ENCODE measurements around the gene GPR179. TPM values are rescaled to one million over a fixed set of nuclear protein-coding genes. Genes with fewer than 3 reads are reported as not detected.
A peak's percentile ranks its signal among the peaks of the same experiment; 100 is the strongest.

The GPR179 gene
- polyA plus RNA-seq, 4 donors = 0.18 to 0.28 TPM; not detected in 2

DNA sequence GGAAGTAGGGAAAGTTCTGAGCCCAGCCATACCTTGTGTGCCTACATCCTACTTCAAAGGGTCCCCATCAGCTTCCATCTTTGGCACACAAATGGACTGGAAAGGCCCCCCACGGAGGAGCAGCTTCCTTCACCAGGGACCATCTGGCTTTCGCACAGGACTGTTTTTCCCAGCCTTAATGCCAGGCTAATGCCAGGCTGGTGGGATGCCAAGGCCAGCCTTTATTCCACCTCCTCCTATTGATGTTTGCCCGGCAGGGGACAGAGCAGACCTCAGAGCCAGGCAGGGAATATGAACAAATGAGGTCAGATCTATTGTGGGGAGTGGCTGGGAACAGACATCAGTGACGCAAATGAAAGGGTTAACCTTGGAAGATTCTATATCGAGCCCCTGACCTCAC lies 5.7 kb downstream of the GPR179 start:
- Histone ChIP-seq H3K9me3 (ENCODE audit: control insufficient read depth in 2 of 2, insufficient read depth in 1 of 2, low read depth in 1 of 2, low read length in 1 of 2) (no peaks in the 10 kb centered on the region), H3K36me3 (ENCODE audit: control insufficient read depth in 3 of 3, insufficient read depth in 2 of 3, low read depth in 1 of 3, low read length in 3 of 3) (no peaks in the 10 kb centered on the region), H3K27ac (ENCODE audit: low read depth in 1 of 3, low read length in 2 of 3) (no peak overlapping the region), H3K4me3 (ENCODE audit: low read depth in 1 of 3, low read length in 3 of 3) (no peak overlapping the region), H3K4me1 (ENCODE audit: control insufficient read depth in 3 of 3, insufficient read depth in 2 of 3, low read depth in 1 of 3, low read length in 2 of 3) (no peaks in the 10 kb centered on the region), H3K27me3 (ENCODE audit: control insufficient read depth in 3 of 3, insufficient read depth in 3 of 3, low read length in 3 of 3) (peaks cover 0 to 2% (median 0%) of the 10 kb centered on the region in 3 donors)
- FAIRE-seq = no peak
- no peak for DNase-seq
- 73 to 78% (median 74%) methylated on average over 5 of the region's 5 CpGs for WGBS, 3 donors

DNA sequence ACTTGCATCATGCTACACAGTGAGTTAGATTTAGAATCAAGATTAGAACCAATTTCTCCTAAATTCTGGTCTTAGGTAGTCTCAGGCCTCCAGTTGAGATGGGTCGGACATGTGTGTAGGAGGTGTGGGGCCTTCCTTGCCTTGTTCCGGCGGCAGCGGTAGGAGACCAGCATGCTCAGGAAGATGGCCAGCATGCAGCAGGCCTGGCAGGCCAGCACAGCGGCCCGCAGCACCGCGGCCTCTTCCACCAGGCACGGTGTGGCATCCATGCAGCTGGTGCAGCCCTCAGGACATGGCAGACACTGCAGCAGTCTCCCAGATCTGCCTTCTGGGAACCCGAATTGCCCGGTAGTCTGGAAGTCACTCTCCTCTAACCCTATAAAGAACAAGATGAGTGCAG lies 6.9 kb downstream of the GPR179 start:
- WGBS, 3 donors = 89 to 95% (median 94%) methylated on average over 11 of the region's 11 CpGs
- no peak for DNase-seq

DNA sequence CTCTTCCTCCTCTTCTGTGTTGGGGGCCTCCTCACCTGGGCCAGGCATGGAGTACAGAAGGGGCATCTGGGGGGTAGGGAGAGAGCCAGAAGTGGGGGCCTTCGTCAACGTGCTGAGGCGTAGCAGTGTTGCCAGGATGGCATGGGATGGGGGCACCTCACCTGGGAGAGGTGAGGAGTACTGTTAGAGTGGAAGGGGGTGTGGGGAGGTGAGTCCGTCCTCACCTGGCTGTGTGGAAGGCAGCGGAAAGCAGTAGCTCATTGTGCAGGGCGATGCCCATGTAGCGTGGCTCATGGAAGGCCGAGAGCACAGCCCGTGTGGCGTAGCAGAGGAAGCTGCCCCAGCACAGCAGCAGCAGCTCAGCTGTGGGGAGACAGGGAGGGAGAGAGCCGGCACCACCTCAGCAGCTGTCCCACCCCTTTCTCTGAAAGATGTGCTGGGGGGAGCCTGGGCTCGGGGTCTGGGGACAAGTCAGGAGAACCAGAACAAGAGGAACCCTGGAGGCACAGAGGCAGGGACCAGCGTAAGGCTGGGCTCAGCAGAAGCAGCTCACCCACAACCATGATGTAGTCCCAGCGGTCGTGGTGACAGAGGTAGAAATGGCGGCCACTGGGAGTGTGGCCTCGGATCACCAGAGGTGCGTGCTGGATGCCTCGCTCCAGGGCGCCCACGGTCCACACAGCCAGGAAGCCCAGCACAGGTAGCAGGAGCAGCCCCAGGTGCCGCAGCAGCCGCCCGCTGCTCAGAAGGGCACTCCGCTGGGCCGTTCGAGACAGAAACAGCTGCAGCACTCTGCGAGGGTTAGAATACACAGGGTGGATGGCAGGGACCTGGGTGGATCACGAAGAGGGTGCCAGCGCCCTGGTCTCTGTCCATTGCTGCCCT lies 9.0 kb downstream of the GPR179 start:
- FAIRE-seq = no peak
- WGBS, 3 donors = 76 to 86% (median 81%) methylated on average over 30 of the region's 30 CpGs

More for the DNA sequence above, 6.9 kb downstream of the GPR179 start:
- H3K27ac ChIP-seq (ENCODE audit: low read depth in 1 of 3, low read length in 2 of 3) = no peak overlapping the region
- no peaks in the 10 kb centered on the region for H3K36me3 ChIP-seq (ENCODE audit: control insufficient read depth in 3 of 3, insufficient read depth in 2 of 3, low read depth in 1 of 3, low read length in 3 of 3)
- no peaks in the 10 kb centered on the region for H3K27me3 ChIP-seq (ENCODE audit: control insufficient read depth in 3 of 3, insufficient read depth in 3 of 3, low read length in 3 of 3)
- no peak for FAIRE-seq
- H3K9me3 ChIP-seq (ENCODE audit: control insufficient read depth in 2 of 2, insufficient read depth in 1 of 2, low read depth in 1 of 2, low read length in 1 of 2) = no peaks in the 10 kb centered on the region
- H3K4me1 ChIP-seq (ENCODE audit: control insufficient read depth in 3 of 3, insufficient read depth in 2 of 3, low read depth in 1 of 3, low read length in 2 of 3) = no peaks in the 10 kb centered on the region
- H3K4me3 ChIP-seq (ENCODE audit: low read depth in 1 of 3, low read length in 3 of 3) = no peak overlapping the region

DNA sequence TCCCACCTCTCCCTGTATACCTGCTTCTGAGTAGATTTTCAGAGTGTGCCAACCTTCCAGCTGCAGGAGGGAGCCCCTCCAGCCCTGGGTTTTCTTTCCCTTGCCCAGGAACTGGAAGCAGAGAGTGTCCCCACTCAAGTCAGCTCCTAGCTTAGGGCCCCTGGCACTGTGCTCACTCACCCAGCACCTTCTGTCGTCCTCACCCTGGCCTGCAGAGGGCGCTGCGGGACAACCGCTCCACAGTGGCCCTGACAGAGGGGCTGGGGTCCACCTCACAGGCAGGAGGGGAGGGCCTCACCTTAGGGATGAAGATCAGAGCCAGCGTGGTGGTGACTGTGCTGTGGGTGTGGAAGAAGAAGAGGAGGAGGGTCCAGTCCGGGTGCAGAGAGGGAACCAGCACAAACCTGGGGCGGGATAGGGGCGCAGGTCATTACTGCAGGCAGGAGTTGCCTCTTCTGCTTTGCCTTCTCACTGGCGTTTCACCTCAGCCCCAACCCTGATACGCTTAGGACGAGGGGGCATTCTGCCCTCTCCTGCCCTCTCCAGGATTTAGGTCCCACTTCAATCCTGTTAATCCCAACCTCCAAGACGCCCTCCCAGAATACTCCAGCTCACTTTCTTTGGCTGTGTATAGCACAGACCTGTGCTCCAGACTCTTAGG lies 10.0 kb downstream of the GPR179 start:
- H3K27ac ChIP-seq (ENCODE audit: low read depth in 1 of 3, low read length in 2 of 3) = no peak overlapping the region
- DNase-seq = peak in 1 of 2 donors; percentile 42
- no peaks in the 10 kb centered on the region for H3K27me3 ChIP-seq (ENCODE audit: control insufficient read depth in 3 of 3, insufficient read depth in 3 of 3, low read length in 3 of 3)
- 34 to 45% (median 45%) methylated on average over 12 of the region's 12 CpGs for WGBS, 3 donors
- no peak for FAIRE-seq
- no peaks in the 10 kb centered on the region for H3K4me1 ChIP-seq (ENCODE audit: control insufficient read depth in 3 of 3, insufficient read depth in 2 of 3, low read depth in 1 of 3, low read length in 2 of 3)
- H3K9me3 ChIP-seq (ENCODE audit: control insufficient read depth in 2 of 2, insufficient read depth in 1 of 2, low read depth in 1 of 2, low read length in 1 of 2) = no peaks in the 10 kb centered on the region
- H3K36me3 ChIP-seq (ENCODE audit: control insufficient read depth in 3 of 3, insufficient read depth in 2 of 3, low read depth in 1 of 3, low read length in 3 of 3) = no peaks in the 10 kb centered on the region
- no peak overlapping the region for H3K4me3 ChIP-seq (ENCODE audit: low read depth in 1 of 3, low read length in 3 of 3)

More for the DNA sequence above, 9.0 kb downstream of the GPR179 start:
- no peak overlapping the region for H3K4me3 ChIP-seq (ENCODE audit: low read depth in 1 of 3, low read length in 3 of 3)
- H3K27me3 ChIP-seq (ENCODE audit: control insufficient read depth in 3 of 3, insufficient read depth in 3 of 3, low read length in 3 of 3) = no peaks in the 10 kb centered on the region
- no peaks in the 10 kb centered on the region for H3K36me3 ChIP-seq (ENCODE audit: control insufficient read depth in 3 of 3, insufficient read depth in 2 of 3, low read depth in 1 of 3, low read length in 3 of 3)
- H3K4me1 ChIP-seq (ENCODE audit: control insufficient read depth in 3 of 3, insufficient read depth in 2 of 3, low read depth in 1 of 3, low read length in 2 of 3) = no peaks in the 10 kb centered on the region
- no peak for DNase-seq
- H3K9me3 ChIP-seq (ENCODE audit: control insufficient read depth in 2 of 2, insufficient read depth in 1 of 2, low read depth in 1 of 2, low read length in 1 of 2) = no peaks in the 10 kb centered on the region
- H3K27ac ChIP-seq (ENCODE audit: low read depth in 1 of 3, low read length in 2 of 3) = no peak overlapping the region

- H3K9me3 ChIP-seq (ENCODE audit: control insufficient read depth in 2 of 2, insufficient read depth in 1 of 2, low read depth in 1 of 2, low read length in 1 of 2) = no peaks in the 10 kb centered on the region
- H3K27me3 ChIP-seq (ENCODE audit: control insufficient read depth in 3 of 3, insufficient read depth in 3 of 3, low read length in 3 of 3) = no peaks in the 10 kb centered on the region
- no peaks in the 10 kb centered on the region for H3K4me1 ChIP-seq (ENCODE audit: control insufficient read depth in 3 of 3, insufficient read depth in 2 of 3, low read depth in 1 of 3, low read length in 2 of 3)
- no peaks in the 10 kb centered on the region for H3K36me3 ChIP-seq (ENCODE audit: control insufficient read depth in 3 of 3, insufficient read depth in 2 of 3, low read depth in 1 of 3, low read length in 3 of 3)
- no peak overlapping the region for H3K4me3 ChIP-seq (ENCODE audit: low read depth in 1 of 3, low read length in 3 of 3)
- no peak overlapping the region for H3K27ac ChIP-seq (ENCODE audit: low read depth in 1 of 3, low read length in 2 of 3)
- DNase-seq = no peak
- no peak for FAIRE-seq
- 85 to 89% (median 86%) methylated on average over 7 of the region's 7 CpGs for WGBS, 3 donors
Observed at GRCh38 chr17:38332735-38333134, 11.0 kb downstream of the GPR179 start.

DNA sequence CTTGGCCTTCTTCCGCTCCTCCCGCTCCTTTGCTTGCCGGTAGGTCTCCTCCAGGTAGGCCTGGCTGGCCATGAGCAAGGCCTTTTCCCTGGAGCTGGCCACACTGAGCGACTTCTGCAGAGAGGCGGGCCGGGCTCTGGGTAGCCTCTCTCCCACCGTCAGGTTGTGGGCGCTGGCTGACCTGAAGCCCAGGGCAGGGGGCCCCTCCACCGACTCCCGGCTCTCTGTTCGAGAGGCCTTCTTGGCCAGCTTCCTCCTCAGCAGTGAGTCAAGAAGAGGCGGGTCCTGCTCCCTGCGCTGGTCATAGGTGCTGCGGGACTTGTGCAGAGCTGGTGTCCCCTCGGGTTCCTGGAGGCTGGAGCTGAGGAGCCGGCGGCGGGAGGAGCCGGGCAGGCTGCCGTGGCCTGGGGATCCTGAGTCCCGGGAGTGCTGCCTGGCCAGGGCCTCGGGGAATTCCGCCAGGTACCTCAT lies 12.8 kb downstream of the GPR179 start:
- peaks cover 0 to 3% (median 0%) of the 10 kb centered on the region in 3 donors for H3K4me1 ChIP-seq (ENCODE audit: control insufficient read depth in 3 of 3, insufficient read depth in 2 of 3, low read depth in 1 of 3, low read length in 2 of 3)
- WGBS, 3 donors = 78 to 87% (median 86%) methylated on average over 21 to 23 of the region's 23 CpGs

DNA sequence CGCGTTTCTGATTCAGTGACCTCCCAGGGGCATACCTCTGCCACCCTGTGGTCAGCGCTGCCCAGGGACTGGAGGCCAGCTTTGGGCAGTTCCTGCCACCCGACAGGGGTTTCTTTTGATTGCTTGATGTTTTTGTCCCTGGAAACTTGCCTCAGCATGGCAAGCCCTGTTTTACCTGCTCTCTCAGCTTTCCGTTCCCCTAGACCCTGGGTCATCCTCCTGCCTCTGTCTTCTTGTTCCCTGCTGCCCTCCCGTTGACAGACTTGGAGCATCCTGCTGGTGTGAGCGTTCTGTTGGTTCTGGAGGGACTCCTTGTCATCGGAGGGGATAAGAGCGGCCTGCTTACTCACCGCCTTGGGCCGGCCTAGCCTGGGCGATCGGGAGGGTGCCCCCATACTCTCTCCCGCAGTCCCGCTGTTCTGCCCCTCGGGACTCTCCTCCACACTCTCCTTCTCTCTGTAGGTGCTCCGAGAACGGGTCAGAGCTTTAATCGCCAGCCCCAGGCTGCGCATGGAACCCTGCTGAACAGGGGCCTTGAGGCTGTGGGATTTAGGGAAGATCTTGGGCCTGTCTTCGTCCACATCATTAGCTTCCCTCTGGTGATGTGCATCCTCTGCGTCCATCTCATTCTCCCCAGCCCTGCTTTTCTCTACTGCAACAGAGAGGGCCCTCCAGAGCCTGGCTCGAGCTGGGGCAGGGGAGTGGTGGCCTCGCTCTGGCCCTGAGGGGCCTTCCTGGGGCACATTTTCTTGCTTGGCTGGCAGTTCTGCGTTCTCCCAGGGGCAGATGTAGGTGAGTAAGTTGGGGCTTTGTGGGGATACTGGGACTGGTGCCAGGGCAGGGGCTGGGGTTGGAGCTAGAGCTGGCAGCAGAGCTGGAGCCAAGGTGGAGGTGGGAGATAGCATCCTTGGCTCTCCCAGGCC lies 13.7 kb downstream of the GPR179 start:
- 89 to 96% (median 91%) methylated on average over 25 of the region's 25 CpGs for WGBS, 3 donors
- Histone ChIP-seq H3K27me3 (ENCODE audit: control insufficient read depth in 3 of 3, insufficient read depth in 3 of 3, low read length in 3 of 3) (no peaks in the 10 kb centered on the region), H3K9me3 (ENCODE audit: control insufficient read depth in 2 of 2, insufficient read depth in 1 of 2, low read depth in 1 of 2, low read length in 1 of 2) (no peaks in the 10 kb centered on the region), H3K36me3 (ENCODE audit: control insufficient read depth in 3 of 3, insufficient read depth in 2 of 3, low read depth in 1 of 3, low read length in 3 of 3) (no peaks in the 10 kb centered on the region), H3K27ac (ENCODE audit: low read depth in 1 of 3, low read length in 2 of 3) (no peak overlapping the region), H3K4me1 (ENCODE audit: control insufficient read depth in 3 of 3, insufficient read depth in 2 of 3, low read depth in 1 of 3, low read length in 2 of 3) (peaks cover 0 to 11% (median 0%) of the 10 kb centered on the region in 3 donors), H3K4me3 (ENCODE audit: low read depth in 1 of 3, low read length in 3 of 3) (no peak overlapping the region)
- FAIRE-seq (no peak), DNase-seq (no peak)

More for the DNA sequence above, 12.8 kb downstream of the GPR179 start:
- Histone ChIP-seq H3K9me3 (ENCODE audit: control insufficient read depth in 2 of 2, insufficient read depth in 1 of 2, low read depth in 1 of 2, low read length in 1 of 2) (no peaks in the 10 kb centered on the region), H3K27ac (ENCODE audit: low read depth in 1 of 3, low read length in 2 of 3) (no peak overlapping the region), H3K27me3 (ENCODE audit: control insufficient read depth in 3 of 3, insufficient read depth in 3 of 3, low read length in 3 of 3) (no peaks in the 10 kb centered on the region), H3K4me3 (ENCODE audit: low read depth in 1 of 3, low read length in 3 of 3) (no peak overlapping the region), H3K36me3 (ENCODE audit: control insufficient read depth in 3 of 3, insufficient read depth in 2 of 3, low read depth in 1 of 3, low read length in 3 of 3) (no peaks in the 10 kb centered on the region)
- FAIRE-seq = no peak
- no peak for DNase-seq

GRCh38 chr17:38329284-38329683 lies 14.5 kb downstream of the GPR179 start:
- no peak overlapping the region for H3K27ac ChIP-seq (ENCODE audit: low read depth in 1 of 3, low read length in 2 of 3)
- no peak overlapping the region for H3K4me3 ChIP-seq (ENCODE audit: low read depth in 1 of 3, low read length in 3 of 3)
- peaks cover 0 to 18% (median 0%) of the 10 kb centered on the region in 3 donors for H3K4me1 ChIP-seq (ENCODE audit: control insufficient read depth in 3 of 3, insufficient read depth in 2 of 3, low read depth in 1 of 3, low read length in 2 of 3)
- WGBS, 3 donors = 78 to 88% (median 87%) methylated on average over 7 of the region's 7 CpGs
- no peak for FAIRE-seq
- H3K9me3 ChIP-seq (ENCODE audit: control insufficient read depth in 2 of 2, insufficient read depth in 1 of 2, low read depth in 1 of 2, low read length in 1 of 2) = no peaks in the 10 kb centered on the region
- no peaks in the 10 kb centered on the region for H3K36me3 ChIP-seq (ENCODE audit: control insufficient read depth in 3 of 3, insufficient read depth in 2 of 3, low read depth in 1 of 3, low read length in 3 of 3)
- DNase-seq = no peak
- H3K27me3 ChIP-seq (ENCODE audit: control insufficient read depth in 3 of 3, insufficient read depth in 3 of 3, low read length in 3 of 3) = no peaks in the 10 kb centered on the region

All from small intestine (tissue), 7 donors.